Trophoblast cell (in vitro differentiated cells and primary cell): ENCODE results near the gene GUF1.

Experiments
- DNase-seq, 2 donors: peaks; one replicate each; pipeline ENCODE4 v3.0.0-alpha.2; 2016
- H2AFZ ChIP-seq: 2 replicates; pipeline ENCODE4 v1.6.1; 2013; ENCODE audit warnings: low read length, moderate library complexity, mild to moderate bottlenecking; ENCODE audit not compliant: insufficient read depth, poor library complexity
- H2AK5ac ChIP-seq: 2 replicates; pipeline ENCODE4 v1.6.1; 2013; ENCODE audit warnings: mild to moderate bottlenecking, low read length
- H2BK120ac ChIP-seq: 2 replicates; pipeline ENCODE4 v1.6.1; 2013; ENCODE audit warnings: low read length, mild to moderate bottlenecking, moderate library complexity; ENCODE audit not compliant: insufficient read depth, poor library complexity
- H2BK12ac ChIP-seq: 2 replicates; pipeline ENCODE4 v1.6.1; 2013; ENCODE audit warnings: mild to moderate bottlenecking, low read length, moderate library complexity
- H2BK5ac ChIP-seq: 2 replicates; pipeline ENCODE4 v1.6.1; 2013; ENCODE audit warnings: low read length, low read depth, moderate library complexity, mild to moderate bottlenecking; ENCODE audit not compliant: poor library complexity
- H3K14ac ChIP-seq: 2 replicates; pipeline ENCODE4 v1.6.1; 2013; ENCODE audit warnings: mild to moderate bottlenecking, low read length
- H3K18ac ChIP-seq: 2 replicates; pipeline ENCODE4 v1.6.1; 2013; ENCODE audit warnings: mild to moderate bottlenecking, low read length
- H3K23ac ChIP-seq: 2 replicates; pipeline ENCODE4 v1.6.1; 2013; ENCODE audit warnings: low read length
- H3K27ac ChIP-seq: 2 replicates; pipeline ENCODE4 v1.5.1; 2013; ENCODE audit warnings: low read depth, mild to moderate bottlenecking, inconsistent platforms, low read length, moderate library complexity
- H3K27me3 ChIP-seq: 2 replicates; pipeline ENCODE4 v1.6.1; 2013; ENCODE audit warnings: inconsistent platforms, mild to moderate bottlenecking, low read length, moderate library complexity; ENCODE audit not compliant: insufficient read depth
- H3K36me3 ChIP-seq, 2 experiments: 1 replicate in 1 of 2; 2 replicates in 1 of 2; pipeline ENCODE4 v1.6.1; 2013; ENCODE audit warnings: low read length in 2 of 2, mild to moderate bottlenecking in 2 of 2, moderate library complexity in 1 of 2; ENCODE audit not compliant: insufficient read depth in 2 of 2, control insufficient read depth in 1 of 2
- H3K4ac ChIP-seq: 2 replicates; pipeline ENCODE4 v1.6.1; 2013; ENCODE audit warnings: low read depth, mild to moderate bottlenecking, low read length, moderate library complexity
- H3K4me1 ChIP-seq, 2 experiments: 1 replicate in 1 of 2; 2 replicates in 1 of 2; pipeline ENCODE4 v1.6.1; 2013; ENCODE audit warnings: low read length in 2 of 2, mild to moderate bottlenecking in 2 of 2, moderate library complexity in 1 of 2; ENCODE audit not compliant: insufficient read depth in 2 of 2, control insufficient read depth in 1 of 2
- H3K4me2 ChIP-seq: 2 replicates; pipeline ENCODE4 v1.6.1; 2013; ENCODE audit warnings: inconsistent platforms, mild to moderate bottlenecking, low read length, moderate library complexity
- H3K4me3 ChIP-seq: 2 replicates; pipeline ENCODE4 v1.5.1; 2013; ENCODE audit warnings: mild to moderate bottlenecking, low read depth, low read length, inconsistent platforms
- H3K79me1 ChIP-seq: one replicate; pipeline ENCODE4 v1.6.1; 2013; ENCODE audit warnings: low read length
- H3K79me2 ChIP-seq: 2 replicates; pipeline ENCODE4 v1.6.1; 2013; ENCODE audit warnings: low read length, mild to moderate bottlenecking; ENCODE audit not compliant: control insufficient read depth, insufficient read depth, poor library complexity
- H3K9ac ChIP-seq: 2 replicates; pipeline ENCODE4 v1.6.1; 2013; ENCODE audit warnings: mild to moderate bottlenecking, low read length
- H3K9me3 ChIP-seq: 2 replicates; pipeline ENCODE4 v1.6.1; 2013; ENCODE audit warnings: low read depth, mild to moderate bottlenecking, control low read depth, inconsistent platforms, low read length; ENCODE audit not compliant: insufficient read depth
- H4K12ac ChIP-seq: 2 replicates; pipeline ENCODE4 v1.6.1; 2013; ENCODE audit warnings: low read depth, mild to moderate bottlenecking, low read length, moderate library complexity
- H4K8ac ChIP-seq: 2 replicates; pipeline ENCODE4 v1.6.1; 2013; ENCODE audit warnings: low read depth, mild to moderate bottlenecking, low read length, moderate library complexity
- H4K91ac ChIP-seq: one replicate; pipeline ENCODE4 v1.6.1; 2013; ENCODE audit warnings: low read depth, mild to moderate bottlenecking, low read length, moderate library complexity
- WGBS: extraction: QIAGEN DNeasy Blood & Tissue Kit; methylation state at CpG from one replicate; pipeline ENCODE4 v1.1.7; 2013; ENCODE audit warnings: missing lambda C conversion rate; ENCODE audit not compliant: insufficient read length, insufficient coverage; ENCODE audit errors: extremely low coverage; 5-methylcytosine and 5-hydroxymethylcytosine counted together

The GUF1 gene

DNA sequence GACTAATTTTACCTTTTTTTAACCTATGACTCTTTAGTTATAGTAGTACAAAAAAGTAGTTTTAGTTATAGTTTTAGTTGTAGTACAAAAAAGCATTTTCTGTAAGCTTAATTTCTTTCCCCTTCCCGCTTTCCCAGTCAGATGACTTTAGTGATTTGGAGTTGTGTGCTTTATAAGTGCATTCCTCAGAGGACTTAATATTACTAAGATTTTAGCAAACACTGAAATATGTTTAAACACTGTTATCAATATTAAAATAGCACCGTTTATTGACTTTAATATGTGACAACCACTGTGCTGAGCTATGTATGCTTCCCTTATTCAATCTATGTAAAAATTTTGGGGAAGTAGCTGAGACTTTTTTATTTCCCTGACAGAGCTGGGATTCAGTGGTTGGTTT lies 22.8 kb downstream of the GUF1 start:
- no peak overlapping the region for H3K23ac ChIP-seq
- H4K8ac ChIP-seq = no peak overlapping the region
- no peak overlapping the region for H3K4ac ChIP-seq
- no peak overlapping the region for H2AFZ ChIP-seq
- H3K18ac ChIP-seq = no peak overlapping the region
- DNase-seq = no peak
- H3K14ac ChIP-seq = no peak overlapping the region
- H2BK12ac ChIP-seq = no peak overlapping the region
- H3K4me1 ChIP-seq = peaks cover 0 to 3% of the 10 kb centered on the region in 2 experiments
- no peak overlapping the region for H3K27ac ChIP-seq
- no peak overlapping the region for H3K4me2 ChIP-seq
- H2BK5ac ChIP-seq = no peak overlapping the region
- no peaks in the 10 kb centered on the region for H3K27me3 ChIP-seq
- peaks cover 8 to 11% of the 10 kb centered on the region in 2 experiments for H3K36me3 ChIP-seq
- H2BK120ac ChIP-seq = no peak overlapping the region
- no peaks in the 10 kb centered on the region for H3K9me3 ChIP-seq
- no peaks in the 10 kb centered on the region for H3K79me2 ChIP-seq
- no peak overlapping the region for H4K91ac ChIP-seq
- H4K12ac ChIP-seq = no peak overlapping the region
- WGBS = no CpG with 5 or more reads among the region's 2 CpGs
- H3K4me3 ChIP-seq = no peak overlapping the region
- no peak overlapping the region for H2AK5ac ChIP-seq
- no peaks in the 10 kb centered on the region for H3K79me1 ChIP-seq
- H3K9ac ChIP-seq = no peak overlapping the region

DNA sequence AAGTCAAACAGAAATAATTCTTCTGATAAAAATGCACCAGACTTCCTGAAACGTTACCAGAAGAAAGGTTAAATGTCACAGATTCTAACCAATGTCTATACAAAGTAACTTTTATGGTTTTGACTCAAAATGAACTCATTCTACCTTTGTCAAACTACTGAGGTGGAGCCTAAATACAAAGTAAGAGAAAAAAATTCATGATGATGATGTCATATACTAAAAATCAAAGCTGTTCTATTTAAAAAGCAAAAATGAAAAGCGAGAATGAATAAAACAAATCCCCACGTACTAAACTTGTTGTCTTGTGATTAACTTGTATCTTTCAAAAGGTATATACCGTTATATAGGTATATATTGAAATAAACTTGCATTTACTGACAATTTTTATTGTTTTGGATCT lies 26.5 kb downstream of the GUF1 start:
- DNase-seq = no peak
- Histone ChIP-seq H3K23ac (no peak overlapping the region), H3K27me3 (no peaks in the 10 kb centered on the region), H2BK12ac (no peak overlapping the region), H4K8ac (no peak overlapping the region), H3K9me3 (no peaks in the 10 kb centered on the region), H3K9ac (no peak overlapping the region), H3K4me2 (no peak overlapping the region), H4K12ac (no peak overlapping the region), H3K4me3 (no peak overlapping the region), H3K14ac (no peak overlapping the region), H2BK120ac (no peak overlapping the region), H2AK5ac (no peak overlapping the region), H3K4me1 (peaks cover 0 to 3% of the 10 kb centered on the region in 2 experiments), H3K4ac (no peak overlapping the region), H3K36me3 (no peaks in the 10 kb centered on the region), H3K79me1 (no peaks in the 10 kb centered on the region), H2AFZ (no peak overlapping the region), H2BK5ac (no peak overlapping the region), H4K91ac (no peak overlapping the region), H3K18ac (no peak overlapping the region), H3K79me2 (no peaks in the 10 kb centered on the region), H3K27ac (no peak overlapping the region)
- WGBS = no CpG with 5 or more reads among the region's 4 CpGs

DNA sequence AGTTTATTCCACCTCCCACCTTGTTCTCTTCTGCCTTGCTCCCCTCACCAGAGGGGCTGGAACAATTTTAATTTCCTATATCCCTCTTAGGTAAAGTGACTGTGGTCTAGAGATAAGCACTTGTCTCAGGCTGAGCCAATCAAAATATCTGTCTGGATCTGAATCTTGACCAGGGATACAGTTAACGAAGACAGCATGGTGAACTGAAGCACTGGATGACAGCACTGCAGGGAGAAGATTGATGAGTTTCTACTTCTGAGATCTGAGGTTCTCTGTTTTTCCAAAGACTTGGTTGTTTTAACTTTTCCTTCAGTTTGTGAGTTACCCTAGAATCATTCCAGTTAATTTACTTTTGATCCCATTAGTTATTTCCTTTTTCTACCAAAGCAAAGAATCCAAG lies 34.9 kb downstream of the GUF1 start:
- Histone ChIP-seq H3K18ac (no peak overlapping the region), H3K27me3 (no peaks in the 10 kb centered on the region), H3K9me3 (no peaks in the 10 kb centered on the region), H2BK120ac (no peak overlapping the region), H3K4me3 (no peak overlapping the region), H4K91ac (no peak overlapping the region), H4K12ac (no peak overlapping the region), H3K36me3 (no peaks in the 10 kb centered on the region), H3K79me1 (no peaks in the 10 kb centered on the region), H3K27ac (no peak overlapping the region), H3K4me2 (no peak overlapping the region), H3K23ac (no peak overlapping the region), H4K8ac (no peak overlapping the region), H3K79me2 (no peaks in the 10 kb centered on the region), H3K4me1 (no peaks in the 10 kb centered on the region), H3K4ac (no peak overlapping the region), H2BK5ac (no peak overlapping the region), H2AK5ac (no peak overlapping the region), H3K9ac (no peak overlapping the region), H2BK12ac (no peak overlapping the region), H2AFZ (no peak overlapping the region), H3K14ac (no peak overlapping the region)
- no CpG with 5 or more reads among the region's 1 CpG for WGBS
- no peak for DNase-seq

DNA sequence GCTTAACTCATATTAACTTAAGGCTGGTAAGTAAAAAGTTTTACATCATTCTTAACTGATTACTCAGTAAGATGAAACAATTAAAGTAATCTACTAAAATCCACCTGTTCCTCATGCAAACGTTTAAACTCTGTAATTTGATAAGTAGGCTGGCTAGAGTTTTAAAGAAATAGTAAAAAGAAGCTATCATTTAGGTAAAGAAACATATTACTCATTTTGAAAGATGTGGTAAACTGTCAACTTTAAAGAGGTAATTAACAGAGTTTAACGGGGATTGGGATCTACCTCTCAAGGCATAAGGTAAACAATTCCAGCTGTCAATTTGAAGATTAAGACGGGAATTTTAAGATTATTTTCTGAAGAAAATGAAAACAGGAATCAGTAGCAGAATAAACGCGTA lies 38.4 kb downstream of the GUF1 start:
- Histone ChIP-seq H3K18ac (no peak overlapping the region), H3K14ac (no peak overlapping the region), H2BK5ac (no peak overlapping the region), H2AFZ (no peak overlapping the region), H3K4ac (no peak overlapping the region), H2BK12ac (no peak overlapping the region), H3K36me3 (no peaks in the 10 kb centered on the region), H3K4me2 (no peak overlapping the region), H3K27me3 (no peaks in the 10 kb centered on the region), H3K23ac (no peak overlapping the region), H4K8ac (no peak overlapping the region), H3K4me3 (no peak overlapping the region), H3K4me1 (no peaks in the 10 kb centered on the region), H2AK5ac (no peak overlapping the region), H3K9ac (no peak overlapping the region), H3K9me3 (no peaks in the 10 kb centered on the region), H4K12ac (no peak overlapping the region), H4K91ac (no peak overlapping the region), H3K27ac (no peak overlapping the region), H2BK120ac (no peak overlapping the region), H3K79me2 (no peaks in the 10 kb centered on the region), H3K79me1 (no peaks in the 10 kb centered on the region)
- WGBS = no CpG with 5 or more reads among the region's 5 CpGs
- DNase-seq = no peak
